ENCODE results near the gene PNPLA6. TPM values are rescaled to one million over a fixed set of nuclear protein-coding genes. Genes with fewer than 3 reads are reported as not detected.

Gene PNPLA6
- total and polyA plus RNA-seq, 9 of the 15 experiments (the other 6 are each of a cell fraction or from before 2014, with no cell fraction given), result 0.07 to 30.2 (median 8.3) TPM

GRCh38 chr19:7535047-7535997 lies at the start of gene PNPLA6 (continued):
- TF ChIP-seq ZNF609 (CRISPR knock-in tag; IDR thresholded peaks at IDR 0.05; ENCODE audit: borderline replicate concordance), result peak; percentile 72; the same call in 1 of the 2 replicates
- no peak for TF ChIP-seq ZZZ3 (IDR thresholded peaks at IDR 0.05)
- no peak for TF ChIP-seq SREBF1 (IDR thresholded peaks at IDR 0.05; ENCODE audit: borderline replicate concordance, low read depth, low read length)
- peak; percentile 100 for TF ChIP-seq ZNF143 (CRISPR knock-in tag; IDR thresholded peaks at IDR 0.05)
- TF ChIP-seq NFRKB (IDR thresholded peaks at IDR 0.05; ENCODE audit: low read depth), result no peak
- no peak for TF ChIP-seq TGIF2 (CRISPR knock-in tag; IDR thresholded peaks at IDR 0.05)
- TF ChIP-seq KDM2B (CRISPR knock-in tag; IDR thresholded peaks at IDR 0.05), result no peak
- no peak for TF ChIP-seq TAF9B (IDR thresholded peaks at IDR 0.05; ENCODE audit: partially characterized antibody)
- TF ChIP-seq RERE (CRISPR knock-in tag; IDR thresholded peaks at IDR 0.05; ENCODE audit: borderline replicate concordance), result no peak
- TF ChIP-seq E2F1 (CRISPR knock-in tag; IDR thresholded peaks at IDR 0.05), result no peak
- no peak for TF ChIP-seq ARNT (IDR thresholded peaks at IDR 0.05)
- TF ChIP-seq ZNF511 (CRISPR knock-in tag; IDR thresholded peaks at IDR 0.05), result peak; percentile 80
- no peak for TF ChIP-seq ZNF696 (CRISPR knock-in tag; conservative IDR thresholded peaks at IDR 0.05)
